ENCODE measurements around the gene COQ2. TPM values are rescaled to one million over a fixed set of nuclear protein-coding genes. Genes with fewer than 3 reads are reported as not detected.
"Not testable (repeated sequence)": the region's sequence is repeated elsewhere in the genome, so short reads cannot be mapped to it uniquely, and the experiment has no call there.

COQ2 gene
- total RNA-seq, 4 donors from 2014 or later, result 5.0 to 8.9 (median 5.5) TPM

- 79 to 80% methylated on average over 4 of the region's 8 CpGs for WGBS, 2 donors (ENCODE audit: low coverage in 1 of 2)
- Histone ChIP-seq H3K4me1 (no peaks in the 10 kb centered on the region), H3K36me3 (no peaks in the 10 kb centered on the region), H3K27ac (no peak overlapping the region), H3K27me3 (peaks cover 10% of the 10 kb centered on the region), H3K9me3 (no peaks in the 10 kb centered on the region), H3K4me3 (no peak overlapping the region)
- TF ChIP-seq CTCF (IDR thresholded peaks at IDR 0.05), result no peak
- TF ChIP-seq POLR2AphosphoS5 (IDR thresholded peaks at IDR 0.05), result no peak
- TF ChIP-seq POLR2A (IDR thresholded peaks at IDR 0.05), result no peak
- ATAC-seq, result no peak
Observed at GRCh38 chr4:83326546-83326945, 41.9 kb upstream of the COQ2 start.

GRCh38 chr4:83325306-83325705 lies 40.7 kb upstream of the COQ2 start:
- not testable (repeated sequence) for H3K27ac ChIP-seq, ATAC-seq, H3K4me1 ChIP-seq, H3K9me3 ChIP-seq, H3K4me3 ChIP-seq, H3K36me3 ChIP-seq
- H3K27me3 ChIP-seq, result peaks cover 10% of the 10 kb centered on the region
- 78 to 92% methylated on average over 2 to 3 of the region's 4 CpGs for WGBS, 2 donors (ENCODE audit: low coverage in 1 of 2)

GRCh38 chr4:83323136-83323535 lies 38.5 kb upstream of the COQ2 start:
- no peak overlapping the region for H3K27ac ChIP-seq
- 57 to 66% methylated on average over 3 of the region's 3 CpGs for WGBS, 2 donors (ENCODE audit: low coverage in 1 of 2)
- H3K36me3 ChIP-seq, result no peaks in the 10 kb centered on the region
- no peak for ATAC-seq
- H3K9me3 ChIP-seq, result no peaks in the 10 kb centered on the region
- no peak overlapping the region for H3K4me3 ChIP-seq
- H3K4me1 ChIP-seq, result no peaks in the 10 kb centered on the region
- no peak for TF ChIP-seq CTCF (IDR thresholded peaks at IDR 0.05)
- TF ChIP-seq POLR2AphosphoS5 (IDR thresholded peaks at IDR 0.05), result no peak
- no peak for TF ChIP-seq POLR2A (IDR thresholded peaks at IDR 0.05)
- no peak for TF ChIP-seq EP300 (IDR thresholded peaks at IDR 0.05)
- peaks cover under 1% of the 10 kb centered on the region for H3K27me3 ChIP-seq

- Histone ChIP-seq H3K36me3 (no peaks in the 10 kb centered on the region), H3K4me1 (no peaks in the 10 kb centered on the region), H3K9me3 (no peaks in the 10 kb centered on the region), H3K27me3 (no peaks in the 10 kb centered on the region), H3K27ac (no peak overlapping the region), H3K4me3 (no peak overlapping the region)
- peak; percentile 57 for ATAC-seq
- no CpG with 5 or more reads among the region's 5 CpGs for WGBS, 2 donors (ENCODE audit: low coverage in 1 of 2)
- no peak for TF ChIP-seq EP300 (IDR thresholded peaks at IDR 0.05)
- TF ChIP-seq POLR2AphosphoS5 (IDR thresholded peaks at IDR 0.05), result no peak
- no peak for TF ChIP-seq CTCF (IDR thresholded peaks at IDR 0.05)
- TF ChIP-seq POLR2A (IDR thresholded peaks at IDR 0.05), result no peak
Observed at GRCh38 chr4:83320548-83320947, 36.0 kb upstream of the COQ2 start.

- TF ChIP-seq POLR2AphosphoS5 (IDR thresholded peaks at IDR 0.05) (no peak), CTCF (IDR thresholded peaks at IDR 0.05) (no peak), EP300 (IDR thresholded peaks at IDR 0.05) (no peak), POLR2A (IDR thresholded peaks at IDR 0.05) (no peak)
- H3K27ac ChIP-seq, result no peak overlapping the region
Observed at GRCh38 chr4:83318666-83319065, 34.1 kb upstream of the COQ2 start.

More at GRCh38 chr4:83318666-83319065, 34.1 kb upstream of the COQ2 start:
- 88 to 90% methylated on average over 3 of the region's 3 CpGs for WGBS, 2 donors (ENCODE audit: low coverage in 1 of 2)
- Histone ChIP-seq H3K4me1 (no peaks in the 10 kb centered on the region), H3K4me3 (no peak overlapping the region), H3K9me3 (no peaks in the 10 kb centered on the region), H3K36me3 (no peaks in the 10 kb centered on the region), H3K27me3 (no peaks in the 10 kb centered on the region)
- ATAC-seq, result no peak

Data from gastroesophageal sphincter (tissue), 4 donors.